ENCODE data around the gene NDUFA11.

Gene NDUFA11

DNA sequence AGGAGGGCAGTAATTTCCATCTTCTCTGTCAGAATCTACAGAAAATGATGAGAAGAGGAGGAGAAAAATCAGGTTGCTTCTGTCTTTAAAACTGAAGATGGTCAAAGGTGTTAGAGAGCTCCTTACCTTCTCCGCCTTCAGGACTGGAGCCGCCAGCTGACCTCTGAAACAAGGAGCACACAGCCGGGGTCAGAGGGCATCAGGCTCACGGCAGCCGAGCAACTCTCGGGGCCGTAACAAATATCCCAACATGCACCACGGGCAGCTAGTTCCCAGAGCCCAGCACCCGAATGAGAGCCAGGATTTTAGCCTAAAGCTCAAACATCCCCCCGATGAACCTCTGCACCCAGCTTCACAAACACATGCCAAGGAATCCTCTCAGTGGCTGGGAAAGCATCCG lies 38.1 kb upstream of the NDUFA11 start:
- Histone ChIP-seq H3K4ac (ENCODE audit: low read depth, low read length) (no peak overlapping the region), H3K18ac (ENCODE audit: low read length) (no peak overlapping the region), H4K8ac (ENCODE audit: low read depth, low read length) (no peak overlapping the region), H3K27ac (ENCODE audit: low read depth, low read length) (no peak overlapping the region), H3K79me1 (ENCODE audit: low read length) (peaks cover 26% of the 10 kb centered on the region), H3K4me3 (ENCODE audit: low read length) (no peak overlapping the region), H3K23ac (ENCODE audit: low read length) (no peak overlapping the region), H2AK5ac (ENCODE audit: low read length) (no peak overlapping the region), H3K9ac (ENCODE audit: low read length) (no peak overlapping the region), H3K56ac (ENCODE audit: low read length) (no peak overlapping the region), H3K27me3 (ENCODE audit: insufficient read depth, low read length, poor library complexity) (no peaks in the 10 kb centered on the region), H4K5ac (ENCODE audit: low read length) (no peak overlapping the region), H3K36me3 (ENCODE audit: control insufficient read depth, insufficient read depth, low read length) (peaks cover 6% of the 10 kb centered on the region), H2BK120ac (ENCODE audit: low read depth, low read length) (no peak overlapping the region), H2BK15ac (replicated peaks; ENCODE audit: low read depth) (no peak overlapping the region), H3K79me2 (ENCODE audit: control insufficient read depth, insufficient read depth, low read length) (peaks cover 11% of the 10 kb centered on the region), H3K4me1 (ENCODE audit: control insufficient read depth, low read depth, low read length) (no peaks in the 10 kb centered on the region), H2BK5ac (ENCODE audit: low read length) (no peak overlapping the region), H3K4me2 (ENCODE audit: low read length) (no peak overlapping the region)
- DNase-seq = no peak
- no CpG with 5 or more reads among the region's 11 CpGs for WGBS (ENCODE audit: extremely low coverage, insufficient coverage, low lambda C conversion rate)

DNA sequence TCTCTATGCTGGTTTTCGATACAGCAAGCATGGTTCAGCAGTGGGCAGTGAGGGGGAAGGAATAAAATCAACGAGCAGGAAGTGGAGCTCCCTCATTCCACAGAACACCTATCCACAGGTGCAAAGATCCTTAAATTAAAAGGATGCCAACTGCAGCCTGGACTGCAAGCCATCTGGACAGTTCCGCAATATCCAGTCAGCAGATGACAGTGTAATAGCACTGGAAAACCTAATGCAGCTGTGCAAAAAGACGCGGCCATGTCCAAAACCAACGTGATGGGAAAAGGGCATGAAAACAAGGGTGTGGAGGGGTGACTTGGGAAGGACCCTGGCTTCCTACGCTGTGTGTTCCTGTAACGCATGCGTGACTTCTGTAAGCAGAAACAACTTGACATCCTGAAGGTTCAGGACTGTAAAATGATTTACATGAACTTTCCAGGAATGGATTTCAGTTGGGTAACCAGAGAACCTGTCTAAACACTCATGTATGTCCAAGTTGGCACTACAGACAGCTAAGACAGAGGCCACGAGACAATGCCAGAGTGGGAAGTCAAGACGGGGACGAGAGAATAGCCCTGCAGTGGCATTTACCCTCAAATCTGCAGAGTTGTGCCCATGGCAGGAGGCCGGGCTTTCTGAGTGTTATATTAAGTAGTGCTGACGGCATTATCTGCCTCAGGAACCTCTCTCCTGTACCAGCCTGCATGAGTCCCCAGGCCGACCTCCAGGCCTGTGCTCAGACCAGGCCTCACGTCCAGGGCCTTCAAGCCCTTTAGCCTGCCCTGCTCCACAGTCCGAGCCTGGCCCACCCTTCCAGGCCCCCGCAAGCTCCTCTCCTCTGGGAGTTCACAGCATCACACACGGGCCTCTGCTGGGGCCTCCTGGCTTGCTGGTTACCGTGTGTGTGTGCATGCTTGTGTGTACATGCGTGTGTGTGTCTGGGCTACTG lies 36.9 kb upstream of the NDUFA11 start:
- H3K27ac ChIP-seq (ENCODE audit: low read depth, low read length) = no peak overlapping the region

GRCh38 chr19:5937550-5937949 lies 34.0 kb upstream of the NDUFA11 start:
- Histone ChIP-seq H3K56ac (ENCODE audit: low read length) (no peak overlapping the region), H3K79me1 (ENCODE audit: low read length) (peaks cover 17% of the 10 kb centered on the region), H3K23ac (ENCODE audit: low read length) (no peak overlapping the region), H4K8ac (ENCODE audit: low read depth, low read length) (no peak overlapping the region), H3K4ac (ENCODE audit: low read depth, low read length) (no peak overlapping the region), H3K9ac (ENCODE audit: low read length) (no peak overlapping the region), H3K4me1 (ENCODE audit: control insufficient read depth, low read depth, low read length) (no peaks in the 10 kb centered on the region), H3K36me3 (ENCODE audit: control insufficient read depth, insufficient read depth, low read length) (peaks cover 11% of the 10 kb centered on the region), H2AK5ac (ENCODE audit: low read length) (no peak overlapping the region), H3K4me2 (ENCODE audit: low read length) (no peak overlapping the region), H3K27ac (ENCODE audit: low read depth, low read length) (no peak overlapping the region), H2BK5ac (ENCODE audit: low read length) (no peak overlapping the region), H3K4me3 (ENCODE audit: low read length) (no peak overlapping the region), H4K5ac (ENCODE audit: low read length) (no peak overlapping the region), H2BK120ac (ENCODE audit: low read depth, low read length) (no peak overlapping the region), H3K18ac (ENCODE audit: low read length) (no peak overlapping the region), H3K79me2 (ENCODE audit: control insufficient read depth, insufficient read depth, low read length) (peaks cover 1% of the 10 kb centered on the region), H2BK15ac (replicated peaks; ENCODE audit: low read depth) (no peak overlapping the region), H3K27me3 (ENCODE audit: insufficient read depth, low read length, poor library complexity) (no peaks in the 10 kb centered on the region)
- DNase-seq = no peak
- WGBS (ENCODE audit: extremely low coverage, insufficient coverage, low lambda C conversion rate) = no CpG with 5 or more reads among the region's 10 CpGs

More for the DNA sequence above, 36.9 kb upstream of the NDUFA11 start:
- Histone ChIP-seq H3K4me3 (ENCODE audit: low read length) (no peak overlapping the region), H3K9ac (ENCODE audit: low read length) (no peak overlapping the region), H3K56ac (ENCODE audit: low read length) (no peak overlapping the region), H3K4me1 (ENCODE audit: control insufficient read depth, low read depth, low read length) (no peaks in the 10 kb centered on the region), H3K4ac (ENCODE audit: low read depth, low read length) (no peak overlapping the region), H4K5ac (ENCODE audit: low read length) (no peak overlapping the region), H3K79me1 (ENCODE audit: low read length) (peaks cover 22% of the 10 kb centered on the region), H3K18ac (ENCODE audit: low read length) (no peak overlapping the region), H3K79me2 (ENCODE audit: control insufficient read depth, insufficient read depth, low read length) (peaks cover 6% of the 10 kb centered on the region), H2BK15ac (replicated peaks; ENCODE audit: low read depth) (no peak overlapping the region), H3K36me3 (ENCODE audit: control insufficient read depth, insufficient read depth, low read length) (peaks cover 8% of the 10 kb centered on the region), H3K4me2 (ENCODE audit: low read length) (no peak overlapping the region), H3K27me3 (ENCODE audit: insufficient read depth, low read length, poor library complexity) (no peaks in the 10 kb centered on the region), H2AK5ac (ENCODE audit: low read length) (no peak overlapping the region), H2BK120ac (ENCODE audit: low read depth, low read length) (no peak overlapping the region), H4K8ac (ENCODE audit: low read depth, low read length) (no peak overlapping the region), H3K23ac (ENCODE audit: low read length) (no peak overlapping the region), H2BK5ac (ENCODE audit: low read length) (no peak overlapping the region)
- no CpG with 5 or more reads among the region's 21 CpGs for WGBS (ENCODE audit: extremely low coverage, insufficient coverage, low lambda C conversion rate)
- DNase-seq = no peak

GRCh38 chr19:5936292-5936592 lies 32.7 kb upstream of the NDUFA11 start:
- Histone ChIP-seq H3K27me3 (ENCODE audit: insufficient read depth, low read length, poor library complexity) (no peaks in the 10 kb centered on the region), H2BK5ac (ENCODE audit: low read length) (no peak overlapping the region), H2BK120ac (ENCODE audit: low read depth, low read length) (no peak overlapping the region), H3K4me3 (ENCODE audit: low read length) (no peak overlapping the region), H3K4ac (ENCODE audit: low read depth, low read length) (no peak overlapping the region), H3K4me1 (ENCODE audit: control insufficient read depth, low read depth, low read length) (no peaks in the 10 kb centered on the region), H3K56ac (ENCODE audit: low read length) (no peak overlapping the region), H4K5ac (ENCODE audit: low read length) (no peak overlapping the region), H3K79me1 (ENCODE audit: low read length) (peaks cover 13% of the 10 kb centered on the region), H2AK5ac (ENCODE audit: low read length) (no peak overlapping the region), H3K9ac (ENCODE audit: low read length) (no peak overlapping the region), H3K79me2 (ENCODE audit: control insufficient read depth, insufficient read depth, low read length) (no peaks in the 10 kb centered on the region), H3K36me3 (ENCODE audit: control insufficient read depth, insufficient read depth, low read length) (peaks cover 10% of the 10 kb centered on the region), H3K4me2 (ENCODE audit: low read length) (no peak overlapping the region), H4K8ac (ENCODE audit: low read depth, low read length) (no peak overlapping the region), H3K23ac (ENCODE audit: low read length) (no peak overlapping the region), H3K27ac (ENCODE audit: low read depth, low read length) (no peak overlapping the region), H2BK15ac (replicated peaks; ENCODE audit: low read depth) (no peak overlapping the region), H3K18ac (ENCODE audit: low read length) (no peak overlapping the region)
- no CpG with 5 or more reads among the region's 9 CpGs for WGBS (ENCODE audit: extremely low coverage, insufficient coverage, low lambda C conversion rate)
- DNase-seq = no peak

DNA sequence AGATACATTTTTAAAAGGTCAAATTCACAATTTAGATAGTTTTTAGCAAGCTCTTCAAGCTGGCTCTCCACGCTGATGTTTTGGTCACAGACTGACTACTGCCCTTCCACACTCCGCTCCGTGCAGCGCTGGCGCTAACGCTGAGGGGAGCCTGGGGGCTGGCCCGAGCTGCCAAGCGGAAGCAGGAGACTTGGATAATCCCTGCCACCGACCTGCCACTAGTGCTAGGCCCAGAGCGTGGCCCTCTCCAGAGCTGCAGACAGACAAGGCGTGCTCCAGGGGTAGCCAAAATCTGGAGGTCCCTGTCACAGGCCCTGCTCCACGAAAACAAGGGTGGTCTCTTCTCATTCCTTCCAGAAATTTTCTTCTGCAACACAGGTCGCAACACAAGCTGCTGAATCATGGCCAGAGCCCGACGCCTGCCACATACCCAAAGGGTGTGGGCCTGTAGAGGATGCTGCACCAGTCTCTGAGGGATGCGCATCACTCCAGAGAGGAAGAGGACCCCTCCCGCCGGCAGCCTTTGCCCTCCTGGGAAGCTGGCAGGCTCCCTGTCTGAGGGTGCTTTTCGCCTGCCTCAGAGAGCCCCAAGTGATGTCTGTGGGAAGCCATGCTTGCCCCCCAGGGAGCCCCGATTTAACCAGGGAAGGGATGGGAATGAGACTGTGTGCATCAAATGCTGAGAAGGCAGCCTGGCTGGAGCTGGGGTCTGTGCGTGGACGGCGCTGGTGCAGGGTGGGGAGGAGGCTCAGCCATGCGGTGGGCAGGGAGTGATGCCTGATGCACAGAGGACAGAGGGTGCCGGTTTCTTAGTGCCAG lies 32.1 kb upstream of the NDUFA11 start:
- Histone ChIP-seq H3K23ac (ENCODE audit: low read length) (no peak overlapping the region), H3K36me3 (ENCODE audit: control insufficient read depth, insufficient read depth, low read length) (peaks cover 8% of the 10 kb centered on the region), H2AK5ac (ENCODE audit: low read length) (no peak overlapping the region), H4K5ac (ENCODE audit: low read length) (no peak overlapping the region), H2BK120ac (ENCODE audit: low read depth, low read length) (no peak overlapping the region), H3K4me3 (ENCODE audit: low read length) (no peak overlapping the region), H2BK5ac (ENCODE audit: low read length) (no peak overlapping the region), H3K4me2 (ENCODE audit: low read length) (no peak overlapping the region), H3K27ac (ENCODE audit: low read depth, low read length) (no peak overlapping the region), H3K9ac (ENCODE audit: low read length) (no peak overlapping the region), H3K56ac (ENCODE audit: low read length) (no peak overlapping the region), H2BK15ac (replicated peaks; ENCODE audit: low read depth) (no peak overlapping the region), H4K8ac (ENCODE audit: low read depth, low read length) (no peak overlapping the region), H3K4ac (ENCODE audit: low read depth, low read length) (no peak overlapping the region), H3K4me1 (ENCODE audit: control insufficient read depth, low read depth, low read length) (no peaks in the 10 kb centered on the region), H3K18ac (ENCODE audit: low read length) (no peak overlapping the region), H3K79me2 (ENCODE audit: control insufficient read depth, insufficient read depth, low read length) (no peaks in the 10 kb centered on the region), H3K27me3 (ENCODE audit: insufficient read depth, low read length, poor library complexity) (no peaks in the 10 kb centered on the region), H3K79me1 (ENCODE audit: low read length) (peaks cover 11% of the 10 kb centered on the region)
- no peak for DNase-seq
- WGBS (ENCODE audit: extremely low coverage, insufficient coverage, low lambda C conversion rate) = no CpG with 5 or more reads among the region's 25 CpGs
